HepG2 (cell line): ENCODE measurements around the gene GOT2. TPM values are rescaled to one million over a fixed set of nuclear protein-coding genes. Genes with fewer than 3 reads are reported as not detected.

Source experiments
- BRF2 ChIP-seq: sonication (generic); formaldehyde crosslinking; IDR thresholded peaks from 2 replicates; pipeline ENCODE4 v1.8.1; 2022; ENCODE audit warnings: mild to moderate bottlenecking, missing genetic modification reagents
- ELF1 ChIP-seq: sonication (generic); formaldehyde crosslinking; IDR thresholded peaks from 2 replicates; pipeline ENCODE4 v1.4.0; 2020; ENCODE audit warnings: missing genetic modification reagents
- HMGXB3 ChIP-seq: sonication (generic); formaldehyde crosslinking; IDR thresholded peaks from 2 replicates; pipeline ENCODE4 v1.4.0; 2020; ENCODE audit warnings: missing genetic modification reagents, borderline replicate concordance
- HNF4A ChIP-seq: sonication (generic); formaldehyde crosslinking; IDR thresholded peaks from 2 replicates; pipeline ENCODE4 v1.4.0; 2020; ENCODE audit warnings: missing genetic modification reagents
- HNRNPK ChIP-seq: fragments of 200-400 bp; formaldehyde crosslinking; IDR thresholded peaks from 2 replicates; pipeline ENCODE4 v1.6.1; 2018; ENCODE audit warnings: low read length, low read depth, moderate library complexity, mild to moderate bottlenecking; ENCODE audit not compliant: poor library complexity, severe bottlenecking
- HOMEZ ChIP-seq: IDR thresholded peaks from 2 replicates; pipeline ENCODE4 v1.6.1; 2016; ENCODE audit warnings: low read depth
- KMT2A ChIP-seq: sonication (generic); formaldehyde crosslinking; IDR thresholded peaks from 2 replicates; pipeline ENCODE4 v1.4.0; 2020; ENCODE audit warnings: missing genetic modification reagents
- MYC ChIP-seq: sonication (generic); formaldehyde crosslinking; IDR thresholded peaks from 2 replicates; pipeline ENCODE4 v1.9.0; 2021; ENCODE audit warnings: missing genetic modification reagents, borderline replicate concordance
- SMAD3 ChIP-seq: sonication (generic); formaldehyde crosslinking; IDR thresholded peaks from 2 replicates; pipeline ENCODE4 v1.4.0; 2020; ENCODE audit warnings: missing genetic modification reagents
- SNRNP70 ChIP-seq: fragments of 200-400 bp; formaldehyde crosslinking; IDR thresholded peaks from 2 replicates; pipeline ENCODE4 v1.6.1; 2017; ENCODE audit warnings: mild to moderate bottlenecking, low read depth, low read length, moderate library complexity
- ZBTB20 ChIP-seq: sonication (generic); formaldehyde crosslinking; IDR thresholded peaks from 2 replicates; pipeline ENCODE4 v1.8.1; 2023; ENCODE audit warnings: missing genetic modification reagents, low read depth, mild to moderate bottlenecking, borderline replicate concordance
- ZIK1 ChIP-seq: sonication (generic); formaldehyde crosslinking; IDR thresholded peaks from 2 replicates; pipeline ENCODE4 v1.5.0; 2020; ENCODE audit warnings: mild to moderate bottlenecking, low read depth, missing genetic modification reagents, borderline replicate concordance
- ZKSCAN8 ChIP-seq: IDR thresholded peaks from 2 replicates; pipeline ENCODE4 v1.6.1; 2016; ENCODE audit warnings: borderline replicate concordance, missing genetic modification reagents, missing compliant biosample characterization
- ZNF383 ChIP-seq: sonication (generic); formaldehyde crosslinking; IDR thresholded peaks from 2 replicates; pipeline ENCODE4 v1.4.0; 2020; ENCODE audit warnings: missing genetic modification reagents, mild to moderate bottlenecking, borderline replicate concordance
- ZNF790 ChIP-seq: sonication (generic); formaldehyde crosslinking; IDR thresholded peaks from 2 replicates; pipeline ENCODE4 v1.8.0; 2022; ENCODE audit warnings: missing genetic modification reagents, mild to moderate bottlenecking, borderline replicate concordance
- polyA plus RNA-seq, 8 experiments: library from polyadenylated mRNA; depleted of rRNA in 3 of 8; stranded (reverse) in 7 of 8; unstranded in 1 of 8; fragments of >200 nt; fragmentation: Illumina TruSeq in 4 of 8; extraction: Trizol in 4 of 8; gene quantifications; 2 replicates each; pipeline versions ENCODE4 v1.2.1 to v1.2.3, GENCODE V29; 2011 to 2016; ENCODE audit warnings: low read depth in 4 of 8, missing spikeins in 1 of 8, mixed read lengths in 1 of 8; ENCODE audit not compliant: insufficient read depth in 1 of 8
- total RNA-seq, 5 experiments: library from RNA; depleted of rRNA; stranded (reverse); fragments of >200 nt; fragmentation: Illumina TruSeq; extraction: Trizol; gene quantifications; 2 replicates each; pipeline ENCODE4 v1.2.3, GENCODE V29; 2016; ENCODE audit warnings: low read depth in 1 of 5
- TF ChIP-seq, protein P1 (sequence below): sonication (generic); formaldehyde crosslinking; conservative IDR thresholded peaks from 2 replicates; pipeline ENCODE4 v1.4.0; 2020; ENCODE audit warnings: missing genetic modification reagents

The GOT2 gene
- total and polyA plus RNA-seq, 2 of the 13 experiments (the other 11 are each of a cell fraction or from before 2014, with no cell fraction given): 32.6 to 121 TPM

DNA sequence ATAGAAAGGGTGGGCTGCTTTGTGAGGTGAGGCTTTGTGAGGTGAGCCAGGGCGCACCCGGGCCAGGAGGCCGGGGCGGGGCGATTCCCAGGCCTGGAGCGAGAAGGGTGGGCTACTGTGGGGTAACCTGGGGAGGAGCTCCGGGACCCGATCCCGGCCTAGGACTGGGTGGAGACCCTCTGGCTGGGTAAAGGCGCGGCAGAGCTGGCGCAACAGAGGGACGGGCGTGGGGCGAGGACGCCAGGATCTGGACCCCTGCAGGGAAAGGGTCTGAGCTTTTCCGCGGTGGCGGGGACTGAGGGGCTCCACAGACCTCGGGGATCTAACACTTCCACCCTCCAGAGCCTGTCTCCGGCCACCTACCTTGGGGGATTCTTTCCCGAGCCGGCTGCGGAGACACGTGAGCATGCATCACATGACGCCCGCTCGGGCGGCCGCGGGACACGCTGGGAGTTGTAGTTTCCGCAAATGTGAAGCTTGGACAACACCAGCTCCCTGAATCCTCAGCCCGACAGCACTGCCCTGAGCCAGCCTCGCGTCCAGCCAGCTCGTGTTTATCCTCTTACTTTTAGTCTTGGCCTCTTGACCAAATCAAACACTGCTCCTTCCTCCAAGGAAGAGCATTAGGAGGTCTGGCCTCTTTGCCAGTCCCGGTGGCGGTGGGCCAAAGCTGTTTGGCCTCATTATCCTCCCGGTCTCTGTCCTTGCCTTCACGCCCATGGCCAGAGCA, 49.6 kb downstream of the GOT2 start, which contains the start of gene SLC38A7 (continued):
- no peak for TF ChIP-seq ZNF383 (CRISPR knock-in tag)
- TF ChIP-seq ELF1 (CRISPR knock-in tag): peak; percentile 73
- TF ChIP-seq ZNF790: no peak
- no peak for TF ChIP-seq HOMEZ (CRISPR knock-in tag)
- no peak for TF ChIP-seq SNRNP70
- no peak for TF ChIP-seq HNRNPK
- TF ChIP-seq MYC: peak; percentile 73; the same call in 1 of the 2 replicates
- TF ChIP-seq KMT2A (CRISPR knock-in tag): peak; percentile 53; the same call in 1 of the 2 replicates
- no peak for TF ChIP-seq BRF2 (CRISPR knock-in tag)
- TF ChIP-seq, protein P1, sequence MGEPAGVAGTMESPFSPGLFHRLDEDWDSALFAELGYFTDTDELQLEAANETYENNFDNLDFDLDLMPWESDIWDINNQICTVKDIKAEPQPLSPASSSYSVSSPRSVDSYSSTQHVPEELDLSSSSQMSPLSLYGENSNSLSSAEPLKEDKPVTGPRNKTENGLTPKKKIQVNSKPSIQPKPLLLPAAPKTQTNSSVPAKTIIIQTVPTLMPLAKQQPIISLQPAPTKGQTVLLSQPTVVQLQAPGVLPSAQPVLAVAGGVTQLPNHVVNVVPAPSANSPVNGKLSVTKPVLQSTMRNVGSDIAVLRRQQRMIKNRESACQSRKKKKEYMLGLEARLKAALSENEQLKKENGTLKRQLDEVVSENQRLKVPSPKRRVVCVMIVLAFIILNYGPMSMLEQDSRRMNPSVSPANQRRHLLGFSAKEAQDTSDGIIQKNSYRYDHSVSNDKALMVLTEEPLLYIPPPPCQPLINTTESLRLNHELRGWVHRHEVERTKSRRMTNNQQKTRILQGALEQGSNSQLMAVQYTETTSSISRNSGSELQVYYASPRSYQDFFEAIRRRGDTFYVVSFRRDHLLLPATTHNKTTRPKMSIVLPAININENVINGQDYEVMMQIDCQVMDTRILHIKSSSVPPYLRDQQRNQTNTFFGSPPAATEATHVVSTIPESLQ: no peak; the same call in 1 of the 2 replicates
- no peak for TF ChIP-seq ZBTB20 (CRISPR knock-in tag)
- TF ChIP-seq HMGXB3 (CRISPR knock-in tag): peak; percentile 61; the same call in 1 of the 2 replicates
- TF ChIP-seq HNF4A (CRISPR knock-in tag): no peak; the same call in 1 of the 2 replicates
- TF ChIP-seq ZIK1: no peak
- TF ChIP-seq SMAD3 (CRISPR knock-in tag): no peak
- TF ChIP-seq ZKSCAN8: no peak
